GM19438 (cell line): ENCODE data around the gene ZDBF2.
A peak's percentile ranks its signal among the peaks of the same experiment; 100 is the strongest.
"Not testable (repeated sequence)": the region's sequence is repeated elsewhere in the genome, so short reads cannot be mapped to it uniquely, and the experiment has no call there.

Experiments used
- ATAC-seq: cut with Tn5 transposase; IDR thresholded peaks from one replicate; pipeline ENCODE4 v1.9.1; 2021; ENCODE audit warnings: low read depth; ENCODE audit not compliant: unreplicated experiment

Gene ZDBF2

GRCh38 chr2:206258615-206259014, 15.8 kb upstream of the ZDBF2 start:
- not testable (repeated sequence) for ATAC-seq

DNA sequence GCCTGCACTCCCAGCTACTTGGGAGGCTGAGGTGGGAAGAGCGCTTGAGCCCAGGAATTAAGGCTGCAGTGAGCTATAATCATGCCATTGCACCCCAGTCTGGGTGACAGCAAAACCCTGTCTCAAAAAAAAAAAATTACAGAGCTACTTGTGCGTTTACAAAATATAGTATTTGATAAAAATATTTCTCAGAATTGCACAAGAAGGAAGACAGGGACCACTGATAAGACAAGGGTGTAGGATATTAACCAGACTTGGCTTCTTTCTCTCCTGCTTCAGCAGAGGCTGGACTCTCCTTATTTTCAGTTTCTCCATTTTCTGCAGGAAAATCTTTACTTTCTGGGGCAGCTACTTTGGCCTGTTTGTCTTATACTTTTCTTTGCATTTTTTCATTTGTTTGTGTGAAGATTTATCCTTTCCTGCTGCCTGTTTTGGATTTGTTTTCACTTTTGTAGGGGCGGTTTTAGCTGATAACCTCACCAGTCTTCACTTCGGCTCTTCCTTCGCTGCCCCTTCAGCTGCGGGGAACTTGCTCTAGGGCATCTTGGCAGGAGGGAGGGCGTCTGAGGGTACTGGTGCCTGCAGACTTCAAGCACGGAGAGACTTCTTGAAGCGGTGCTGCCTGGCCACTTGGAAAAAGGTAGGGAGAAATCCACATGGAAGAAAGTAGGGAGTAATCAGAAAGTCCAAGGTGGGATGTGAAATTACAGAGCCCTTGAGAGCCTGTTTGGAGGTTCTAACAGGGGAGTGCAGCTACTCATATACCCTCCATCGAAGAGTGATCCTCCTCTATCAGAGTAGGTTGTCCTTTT, 14.9 kb upstream of the ZDBF2 start:
- ATAC-seq = no peak

DNA sequence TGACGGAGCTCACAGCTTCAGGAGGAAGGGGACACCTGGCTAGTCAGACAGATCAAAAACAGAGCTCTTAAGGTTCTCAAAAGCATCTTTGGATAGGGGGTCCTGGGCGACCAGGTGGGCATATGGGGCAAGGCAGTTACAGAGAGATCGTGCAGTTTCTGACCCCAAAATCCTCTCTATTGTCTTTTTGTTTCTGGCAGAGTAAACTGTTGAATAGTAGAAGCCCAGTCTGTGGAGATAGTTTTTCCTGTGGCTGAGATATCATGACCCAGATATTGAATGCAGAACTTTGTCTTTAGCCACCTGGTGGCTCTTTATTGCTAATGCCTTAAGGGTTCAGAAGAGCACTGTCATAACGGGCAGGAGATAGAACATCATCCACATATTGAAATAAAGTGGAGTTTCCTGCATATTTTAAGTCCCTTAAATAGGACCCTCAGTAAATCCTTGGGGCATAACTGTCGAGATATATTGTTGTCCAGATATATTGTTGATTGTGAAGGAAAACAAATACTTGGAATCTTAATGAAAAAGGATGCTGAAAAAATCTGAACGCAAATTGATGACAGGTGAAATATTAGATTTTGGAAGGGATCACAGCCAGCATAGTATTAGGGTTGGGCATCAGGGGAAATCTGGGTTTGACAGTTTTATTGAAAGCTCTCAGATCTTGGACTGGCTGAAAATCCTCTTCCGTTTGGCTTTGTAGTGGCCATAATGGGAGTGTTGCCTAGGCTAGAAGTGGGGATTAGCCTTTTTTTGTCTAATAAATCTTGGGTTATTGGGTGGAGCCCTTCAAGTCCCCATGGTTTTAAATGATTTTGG, 14.1 kb upstream of the ZDBF2 start:
- peak; percentile 70 for ATAC-seq

- no peak for ATAC-seq
Measured at GRCh38 chr2:206263959-206264603, 10.4 kb upstream of the ZDBF2 start.

DNA sequence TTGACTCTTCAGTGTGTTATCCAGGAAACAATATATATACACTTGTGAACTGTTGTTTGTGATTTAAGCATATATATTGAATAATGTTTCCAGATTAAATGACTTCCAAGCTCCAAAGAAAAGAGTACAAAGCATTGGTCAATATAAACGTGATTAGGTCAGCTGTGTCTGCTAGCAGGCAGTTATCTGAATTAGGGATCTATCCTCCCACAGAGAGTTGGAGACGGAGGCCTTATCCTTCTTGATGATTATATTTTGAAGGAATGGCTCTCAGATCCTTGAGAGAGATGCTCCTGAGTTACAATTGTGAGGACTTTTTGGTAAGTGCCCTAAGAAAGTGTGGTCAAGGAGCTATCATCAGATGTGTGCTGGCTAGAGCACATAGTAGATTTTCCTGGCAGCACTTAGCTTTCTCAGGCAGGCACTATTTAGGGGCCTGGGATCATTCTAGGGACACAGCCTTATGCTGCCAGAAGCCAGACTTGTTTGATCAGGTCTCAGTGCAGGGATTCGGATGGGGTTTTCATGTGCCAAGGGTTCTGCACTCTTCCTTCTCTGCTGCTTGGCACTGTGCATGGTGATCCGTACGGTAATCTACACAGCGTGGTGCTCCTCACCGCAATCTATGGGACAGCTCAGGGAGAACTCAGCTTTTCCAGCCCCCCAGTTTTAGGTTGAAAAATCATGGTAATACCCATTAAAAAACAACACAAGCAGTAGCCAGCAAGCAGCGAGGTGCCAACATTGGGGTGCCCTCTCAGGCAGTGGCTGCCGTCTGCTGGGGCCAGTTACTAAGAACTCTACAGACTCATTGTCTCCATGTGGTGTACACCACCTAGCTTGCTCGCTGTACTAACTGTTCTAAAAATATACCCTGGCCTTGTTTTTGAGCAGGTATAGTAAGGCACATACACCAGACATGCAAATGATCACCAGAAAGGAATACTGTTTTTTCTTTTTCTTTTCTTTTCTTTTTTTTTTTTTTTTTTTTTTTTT, 8.0 kb upstream of the ZDBF2 start:
- ATAC-seq = no peak

DNA sequence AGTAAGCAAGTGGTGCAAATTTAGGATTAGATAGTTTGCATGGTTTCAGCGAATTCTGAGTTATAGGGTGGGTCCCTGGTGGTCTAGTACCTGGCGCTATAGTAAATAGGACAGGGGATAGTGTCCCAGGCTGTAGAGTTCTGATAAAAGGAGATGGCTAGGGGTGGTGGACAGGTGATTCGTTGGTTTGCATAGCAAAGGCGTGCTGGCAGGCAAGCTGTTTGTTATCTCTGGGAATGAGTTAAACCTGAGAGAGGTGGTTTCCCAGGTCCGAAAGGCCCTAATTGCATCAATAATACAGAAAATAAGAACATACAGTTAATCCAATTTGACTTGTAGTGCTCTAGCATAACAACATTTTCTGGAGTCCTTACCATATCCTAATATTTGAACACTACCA, 6.9 kb upstream of the ZDBF2 start:
- no peak for ATAC-seq

GRCh38 chr2:206271065-206271464, 3.4 kb upstream of the ZDBF2 start:
- ATAC-seq = no peak

DNA sequence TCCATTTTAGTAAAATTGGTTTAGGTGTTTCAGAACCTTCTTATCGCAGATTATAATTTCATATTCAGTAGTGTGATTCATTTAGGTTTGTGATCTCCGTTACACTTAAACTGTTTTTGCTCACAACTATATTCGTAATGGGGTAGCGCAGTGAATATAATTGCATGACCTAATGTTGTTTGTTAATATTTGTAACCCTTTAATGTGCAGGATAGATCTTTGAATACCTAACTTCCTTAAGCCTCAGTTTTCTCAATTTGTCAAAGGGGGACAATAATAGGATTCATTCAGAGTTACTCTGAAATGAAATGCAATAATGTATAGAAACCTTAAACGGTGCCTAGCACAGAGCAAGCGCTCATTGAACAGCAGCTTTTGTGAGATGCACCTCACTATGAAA, 558 bp upstream of the ZDBF2 start:
- no peak for ATAC-seq

DNA sequence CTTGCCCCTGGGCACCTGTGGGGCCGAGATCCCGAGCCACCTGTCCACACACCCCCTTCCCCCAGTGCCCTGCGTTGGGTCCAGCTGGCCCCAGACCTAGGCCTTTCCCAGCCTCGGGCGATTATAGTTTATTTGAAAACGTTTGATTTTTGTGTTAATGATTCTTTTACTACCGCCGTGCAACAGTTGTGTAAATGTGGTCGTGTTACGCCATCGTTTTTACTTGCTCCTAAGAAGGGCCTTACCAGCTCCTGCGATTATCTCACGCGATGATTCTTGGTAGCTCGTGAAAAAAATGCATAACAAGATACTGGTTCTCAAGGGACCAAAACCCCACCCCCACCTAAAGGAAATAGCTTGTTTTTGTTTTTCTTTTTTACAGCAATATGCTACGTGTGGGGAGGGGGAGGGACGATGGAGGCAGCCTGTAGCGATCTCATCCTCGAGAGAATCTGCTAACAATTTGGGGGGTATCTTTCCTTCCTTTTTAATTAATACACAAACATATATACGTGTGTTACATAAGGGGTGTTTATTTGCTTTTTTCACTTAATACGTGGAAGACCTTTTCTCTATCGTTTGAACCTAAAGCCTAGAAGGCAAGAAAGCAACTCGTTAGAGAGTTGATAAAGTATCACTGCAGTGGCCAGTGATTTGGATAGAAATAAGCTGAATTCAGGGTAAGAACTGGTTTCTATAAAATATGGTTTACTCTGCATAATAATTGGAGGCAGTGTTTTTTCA, 1.0 kb downstream of the ZDBF2 start:
- peak; percentile 26 for ATAC-seq

- no peak for ATAC-seq
Measured at GRCh38 chr2:206276169-206276942, 1.9 kb downstream of the ZDBF2 start.

GRCh38 chr2:206277503-206277902, 3.0 kb downstream of the ZDBF2 start:
- no peak for ATAC-seq

- ATAC-seq = no peak
Measured at GRCh38 chr2:206282746-206283145, 8.3 kb downstream of the ZDBF2 start.

DNA sequence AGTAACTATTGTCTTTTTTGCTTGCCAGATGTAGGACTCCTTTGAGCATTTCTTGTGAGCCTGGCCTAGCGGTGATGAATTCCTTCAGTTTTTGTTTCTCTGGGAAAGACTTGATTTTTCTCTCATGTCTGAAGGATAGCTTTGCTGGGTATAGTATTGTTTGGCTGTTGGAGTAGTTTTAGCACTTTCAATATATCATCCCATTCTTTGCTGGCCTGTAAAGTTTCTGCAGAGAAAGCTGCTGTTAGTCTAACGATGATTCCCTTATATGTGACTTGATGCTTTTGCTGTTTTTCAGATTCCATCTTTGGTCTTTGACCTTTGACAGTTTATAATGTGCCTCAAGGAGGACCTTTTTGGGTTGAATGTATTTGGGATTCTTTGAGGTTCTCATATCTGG, 12.7 kb downstream of the ZDBF2 start:
- no peak for ATAC-seq

DNA sequence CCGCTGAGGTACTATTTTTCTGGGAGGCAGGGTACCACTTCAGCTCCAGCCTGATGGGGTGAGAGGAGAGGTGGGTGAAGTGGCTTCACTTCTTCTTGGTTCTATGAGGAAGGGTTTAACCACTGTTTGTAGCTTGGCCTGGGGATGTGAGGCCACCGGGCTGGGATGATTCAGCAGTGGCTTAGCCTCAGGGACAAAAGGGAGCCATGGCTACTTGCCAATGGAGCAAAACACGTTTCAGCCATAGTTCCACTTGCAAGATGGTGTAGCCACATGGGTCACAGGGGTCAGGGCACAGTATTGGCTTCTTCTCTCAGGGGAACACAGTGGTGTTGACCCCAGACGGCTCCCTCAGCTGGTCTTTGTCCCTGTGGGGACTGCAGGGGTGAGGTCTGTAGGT, 14.9 kb downstream of the ZDBF2 start:
- no peak for ATAC-seq

DNA sequence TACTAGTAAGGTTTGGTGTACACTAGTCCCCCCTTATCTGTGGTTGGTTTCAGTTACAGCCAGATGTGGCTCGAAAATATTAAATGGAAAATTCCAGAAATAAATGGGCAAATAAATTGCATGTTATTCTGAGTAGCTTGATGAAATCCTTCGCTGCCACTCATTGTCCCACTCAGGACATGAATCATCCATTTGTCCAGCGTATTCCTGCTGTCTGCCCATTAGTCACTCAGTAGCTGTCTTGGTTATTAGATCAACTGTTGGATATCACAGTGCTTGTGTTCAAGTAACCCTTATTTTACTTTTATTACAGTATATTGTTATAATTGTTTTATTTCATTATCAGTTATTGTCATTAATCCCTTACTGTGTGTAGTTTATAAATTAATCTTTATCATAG, 21.7 kb downstream of the ZDBF2 start:
- ATAC-seq = no peak

GRCh38 chr2:206299608-206300007, 25.1 kb downstream of the ZDBF2 start:
- not testable (repeated sequence) for ATAC-seq

DNA sequence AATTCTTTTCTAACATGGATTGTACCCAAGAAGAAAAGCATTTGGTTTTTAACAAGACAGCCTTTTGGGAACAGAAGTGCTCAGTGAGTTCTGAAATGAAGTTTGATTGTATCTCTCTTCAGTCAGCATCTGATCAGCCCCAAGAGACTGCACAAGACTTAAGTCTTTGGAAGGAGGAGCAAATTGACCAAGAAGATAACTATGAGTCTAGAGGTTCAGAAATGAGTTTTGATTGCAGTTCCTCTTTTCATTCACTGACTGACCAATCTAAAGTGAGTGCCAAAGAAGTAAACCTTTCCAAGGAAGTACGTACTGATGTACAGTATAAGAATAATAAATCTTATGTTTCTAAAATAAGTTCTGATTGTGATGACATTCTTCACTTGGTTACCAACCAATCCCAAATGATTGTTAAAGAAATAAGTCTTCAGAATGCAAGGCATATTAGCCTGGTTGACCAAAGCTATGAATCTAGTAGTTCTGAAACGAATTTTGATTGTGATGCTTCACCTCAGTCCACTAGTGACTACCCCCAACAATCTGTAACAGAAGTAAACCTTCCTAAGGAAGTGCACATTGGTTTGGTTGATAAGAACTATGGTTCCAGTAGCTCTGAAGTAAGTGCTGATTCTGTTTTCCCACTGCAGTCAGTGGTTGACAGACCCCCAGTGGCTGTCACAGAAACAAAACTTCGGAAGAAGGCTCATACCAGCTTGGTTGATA, 31.2 kb downstream of the ZDBF2 start:
- ATAC-seq = peak; percentile 86

DNA sequence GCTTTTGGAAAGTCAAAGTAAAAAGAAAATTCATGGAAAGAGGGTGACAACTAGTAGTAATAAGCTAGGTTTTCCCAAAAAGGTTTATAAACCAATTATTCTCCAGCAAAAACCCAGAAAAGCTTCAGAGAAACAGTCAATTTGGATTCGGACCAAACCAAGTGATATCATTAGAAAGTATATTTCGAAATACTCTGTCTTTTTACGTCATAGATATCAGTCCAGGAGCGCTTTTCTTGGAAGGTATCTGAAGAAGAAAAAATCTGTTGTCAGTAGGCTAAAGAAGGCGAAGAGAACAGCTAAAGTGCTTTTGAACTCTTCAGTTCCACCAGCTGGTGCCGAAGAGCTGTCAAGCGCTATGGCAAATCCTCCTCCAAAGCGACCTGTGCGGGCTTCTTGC, 36.6 kb downstream of the ZDBF2 start:
- no peak for ATAC-seq
